HG03060 (cell line): ENCODE data around the gene BEST2.
"Not testable (repeated sequence)": the region's sequence is repeated elsewhere in the genome, so short reads cannot be mapped to it uniquely, and the experiment has no call there.

Experiments
- ATAC-seq: cut with Tn5 transposase; IDR thresholded peaks from one replicate; pipeline ENCODE4 v1.9.1; 2021; ENCODE audit warnings: low read depth, moderate number of reproducible peaks; ENCODE audit not compliant: unreplicated experiment

The BEST2 gene

DNA sequence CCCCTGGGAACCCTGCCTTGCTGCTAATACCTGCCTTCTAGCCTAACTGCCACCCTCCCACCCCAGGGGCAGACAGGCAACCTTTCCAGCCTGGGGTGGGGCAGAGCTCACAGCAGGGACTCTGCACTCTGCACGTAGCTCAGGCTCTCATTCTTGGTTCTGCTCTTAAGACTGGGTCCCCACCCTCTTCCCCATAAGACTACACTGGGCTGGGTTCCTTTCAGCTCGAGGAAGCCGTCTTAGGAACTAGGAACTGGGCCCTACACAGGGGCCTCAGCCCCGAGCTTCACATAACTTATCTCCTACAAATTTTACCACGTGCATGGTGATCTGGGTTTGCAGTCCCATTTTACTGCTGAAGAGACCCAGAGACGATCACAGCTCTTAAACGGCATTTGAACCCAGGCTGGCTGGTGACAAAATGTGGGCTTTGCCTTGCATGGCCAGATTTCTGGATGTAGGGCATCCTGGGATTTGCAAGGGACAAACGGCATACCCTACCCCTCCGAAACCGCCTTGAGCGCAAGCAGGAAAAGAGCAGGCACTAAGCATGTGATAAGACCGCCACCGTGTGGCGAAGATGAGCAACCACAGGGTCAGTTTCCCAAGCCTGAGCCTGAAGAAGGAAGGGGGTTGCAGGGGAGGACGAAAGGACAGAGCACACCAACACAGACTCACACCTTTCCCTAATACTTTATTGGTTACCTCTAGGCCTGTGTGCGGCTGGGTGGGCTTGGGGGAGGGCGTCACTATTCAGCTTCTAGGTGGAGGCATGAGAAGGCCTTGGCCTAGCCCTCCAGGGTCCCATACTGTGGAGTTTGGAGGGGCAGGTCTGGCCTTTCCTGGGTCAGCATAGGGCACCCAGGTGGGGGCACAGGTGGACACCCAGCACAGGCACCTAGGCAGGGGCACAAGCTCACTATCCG is 44.8 kb downstream of the BEST2 start:
- no peak for ATAC-seq

DNA sequence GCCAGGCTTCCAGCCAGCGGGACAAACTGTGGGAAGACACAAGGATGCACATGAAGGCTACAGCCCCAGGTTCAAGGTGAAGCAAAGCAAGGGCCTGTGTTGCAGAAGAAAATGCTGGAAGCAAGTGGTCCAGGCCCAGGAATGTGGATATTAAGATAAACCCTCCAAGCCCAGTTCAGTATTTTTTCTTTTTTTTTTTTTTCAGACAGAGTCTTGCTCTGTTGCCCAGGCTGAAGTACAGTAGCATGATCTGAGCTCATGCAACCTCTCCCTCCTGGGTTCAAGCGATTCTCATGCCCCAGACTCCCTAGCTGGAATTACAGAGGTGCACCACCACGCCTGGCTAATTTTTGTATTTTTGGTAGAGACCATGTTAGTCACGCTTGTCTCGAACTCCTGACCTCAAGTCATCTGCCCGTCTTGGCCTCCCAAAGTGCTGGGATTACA is 45.6 kb downstream of the BEST2 start:
- ATAC-seq = no peak

DNA sequence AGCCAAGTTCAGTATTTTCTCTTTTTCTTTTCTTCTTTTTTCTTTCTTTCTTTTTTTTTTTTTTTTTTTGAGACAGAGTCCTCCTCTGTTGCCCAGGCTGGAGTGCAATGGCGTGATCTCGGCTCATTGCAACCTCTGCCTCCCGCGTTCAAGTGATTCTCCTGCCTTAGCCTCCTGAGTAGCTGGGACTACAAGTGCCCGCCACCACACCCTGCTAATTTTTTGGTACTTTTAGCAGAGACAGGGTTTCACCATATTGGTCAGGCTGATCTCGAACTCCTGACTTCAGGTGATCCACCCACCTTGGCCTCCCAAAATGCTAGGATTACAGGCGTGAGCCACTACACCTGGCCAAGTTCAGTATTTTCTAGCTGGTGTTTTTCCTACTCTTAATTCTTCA is 46.0 kb downstream of the BEST2 start:
- not testable (repeated sequence) for ATAC-seq

DNA sequence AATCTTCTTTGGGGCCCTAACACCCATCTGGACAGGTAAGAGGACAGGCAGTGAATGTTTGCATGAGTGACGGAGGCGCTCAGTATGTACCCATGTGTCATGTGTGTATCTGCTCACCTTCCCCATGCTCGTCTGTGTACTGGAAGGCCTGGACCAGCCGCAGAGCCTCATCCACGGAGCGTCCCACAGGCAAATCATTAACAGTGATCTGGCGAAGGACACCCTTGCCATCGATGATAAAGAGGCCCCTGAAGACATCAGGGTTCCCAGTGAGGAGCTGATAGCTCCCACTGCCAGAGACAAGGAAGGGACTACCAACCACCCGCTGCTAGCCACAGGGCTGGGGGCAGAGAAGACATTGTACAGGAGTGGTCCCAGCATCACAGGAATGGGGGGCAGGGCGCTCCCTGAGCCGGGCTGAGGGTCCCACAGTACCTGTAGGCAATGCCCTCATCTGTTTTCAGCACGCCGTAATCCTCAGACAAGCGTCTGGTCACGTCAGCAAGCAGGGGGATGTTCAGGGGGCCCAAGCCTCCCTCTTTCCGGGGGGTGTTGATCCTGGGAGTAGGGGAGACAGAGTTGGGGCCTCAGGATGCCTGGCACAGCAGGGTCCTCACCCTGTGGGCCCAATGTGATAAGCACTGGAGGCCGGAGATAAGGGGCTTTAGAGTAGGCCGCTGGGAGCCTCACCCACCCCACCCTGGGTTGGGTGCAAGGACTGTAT is 48.3 kb downstream of the BEST2 start:
- ATAC-seq = no peak

GRCh38 chr19:12800466-12800770 is 48.8 kb downstream of the BEST2 start:
- no peak for ATAC-seq

DNA sequence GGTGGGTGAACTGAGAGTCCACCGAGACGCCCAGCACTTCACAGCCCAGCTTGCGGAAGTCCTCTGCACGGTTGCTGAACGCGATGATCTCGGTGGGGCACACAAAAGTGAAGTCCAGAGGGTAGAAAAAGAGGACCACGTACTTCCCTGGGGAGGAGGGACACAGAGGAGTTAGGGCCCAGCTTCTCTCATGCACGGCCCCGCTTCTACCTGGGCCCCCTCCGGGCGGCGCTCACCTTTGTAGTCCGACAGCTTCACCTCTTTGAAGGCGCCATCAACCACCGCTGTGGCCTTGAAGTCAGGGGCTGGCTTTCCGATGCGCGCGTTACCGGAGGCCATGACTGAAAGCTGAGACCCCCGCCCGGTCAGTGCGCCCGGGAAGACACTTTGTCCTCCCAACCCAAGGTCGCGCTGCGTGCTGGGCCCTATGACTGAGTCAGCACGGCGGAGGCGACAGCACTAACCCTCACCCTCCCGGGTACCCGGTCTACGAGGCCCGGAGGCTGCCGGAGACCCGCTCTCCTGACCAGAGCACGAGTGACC is 49.4 kb downstream of the BEST2 start:
- ATAC-seq = no peak

DNA sequence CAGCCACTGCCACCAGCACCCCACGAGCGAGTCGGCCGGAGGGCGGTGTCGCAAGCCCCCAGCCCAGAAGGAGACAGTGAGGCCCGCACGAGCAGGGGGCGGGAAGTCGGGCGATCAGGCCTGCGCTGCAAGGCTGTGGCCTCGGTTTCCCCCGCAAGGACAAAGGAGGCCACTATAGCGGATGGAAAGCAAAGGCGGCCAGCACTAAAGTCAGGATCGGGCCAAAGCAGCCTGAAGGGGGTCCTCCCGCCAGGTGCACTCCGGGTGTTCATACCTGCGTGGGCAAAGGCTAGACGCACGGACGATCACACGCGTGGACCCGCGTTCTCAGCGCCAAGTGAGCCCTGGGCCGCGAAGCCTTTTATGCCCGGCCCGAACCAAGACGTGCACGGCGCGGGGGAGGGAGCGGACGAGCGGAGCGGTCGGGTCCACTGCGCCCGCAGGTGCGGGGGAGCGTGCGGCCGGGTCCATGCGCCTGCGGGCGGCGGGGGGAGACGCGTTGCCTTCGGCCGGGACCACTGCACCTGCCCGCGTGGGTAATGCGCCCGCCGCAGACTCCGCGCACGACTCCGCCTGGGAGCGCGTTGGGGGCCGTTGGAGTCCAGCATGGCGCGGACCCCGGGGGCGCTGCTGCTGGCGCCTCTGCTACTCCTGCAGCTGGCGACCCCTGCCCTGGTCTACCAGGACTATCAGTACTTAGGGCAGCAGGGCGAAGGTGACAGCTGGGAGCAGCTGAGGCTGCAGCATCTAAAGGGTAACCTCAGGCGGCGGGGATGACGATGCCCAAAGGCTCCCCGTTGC is 50.1 kb downstream of the BEST2 start, which contains the start of the genes PRDX2 and THSD8:
PRDX2 (minus strand) TSS at position 335 of the 801 bp plus-strand sequence. CDS start 539 bp downstream, outside the sequence.
THSD8 (plus strand) TSS at position 604 of the 801 bp plus-strand sequence; CDS start at position 607, 3 bp downstream.
- no peak for ATAC-seq

DNA sequence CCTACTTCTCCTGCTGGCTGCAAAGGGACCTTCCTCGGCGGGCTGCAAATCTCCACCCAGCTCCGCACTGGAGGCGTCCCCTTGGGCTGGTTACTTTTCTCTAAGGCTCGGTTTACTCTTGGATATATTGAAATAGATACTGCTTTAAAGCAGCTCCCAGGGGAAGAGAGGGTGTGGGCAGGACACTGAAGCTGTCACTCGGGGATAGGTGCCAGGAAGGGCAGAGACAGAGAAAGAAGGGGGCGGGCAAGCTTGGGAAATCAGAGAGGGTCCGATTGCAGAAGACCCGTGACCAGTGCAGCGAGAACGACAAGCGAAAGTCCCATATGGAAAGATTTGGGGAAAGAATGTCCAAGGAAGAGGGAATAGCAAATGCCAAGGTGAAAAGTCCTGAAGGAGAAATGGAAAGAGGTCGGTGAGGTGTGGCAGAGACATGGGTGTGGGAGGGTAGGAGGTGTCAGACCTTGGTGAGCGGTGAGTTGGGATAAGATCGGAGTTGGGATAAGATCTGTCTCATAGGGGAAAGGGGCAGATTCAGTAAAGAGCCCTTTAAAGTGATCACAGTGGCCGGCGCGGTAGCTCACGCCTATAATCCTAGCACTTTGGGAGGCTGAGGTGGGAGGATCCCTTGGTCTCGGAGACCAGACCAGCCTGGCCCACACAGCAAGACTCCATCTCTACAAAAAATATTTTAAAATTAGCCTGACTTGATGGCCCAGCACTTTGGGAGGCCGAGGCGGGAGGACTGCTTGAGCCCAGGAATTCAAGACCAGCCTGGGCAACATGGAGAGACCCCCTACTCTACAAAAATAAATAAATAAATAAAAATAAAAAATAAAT is 50.9 kb downstream of the BEST2 start:
- no peak for ATAC-seq

GRCh38 chr19:12804051-12804450 is 52.5 kb downstream of the BEST2 start:
- ATAC-seq = no peak

DNA sequence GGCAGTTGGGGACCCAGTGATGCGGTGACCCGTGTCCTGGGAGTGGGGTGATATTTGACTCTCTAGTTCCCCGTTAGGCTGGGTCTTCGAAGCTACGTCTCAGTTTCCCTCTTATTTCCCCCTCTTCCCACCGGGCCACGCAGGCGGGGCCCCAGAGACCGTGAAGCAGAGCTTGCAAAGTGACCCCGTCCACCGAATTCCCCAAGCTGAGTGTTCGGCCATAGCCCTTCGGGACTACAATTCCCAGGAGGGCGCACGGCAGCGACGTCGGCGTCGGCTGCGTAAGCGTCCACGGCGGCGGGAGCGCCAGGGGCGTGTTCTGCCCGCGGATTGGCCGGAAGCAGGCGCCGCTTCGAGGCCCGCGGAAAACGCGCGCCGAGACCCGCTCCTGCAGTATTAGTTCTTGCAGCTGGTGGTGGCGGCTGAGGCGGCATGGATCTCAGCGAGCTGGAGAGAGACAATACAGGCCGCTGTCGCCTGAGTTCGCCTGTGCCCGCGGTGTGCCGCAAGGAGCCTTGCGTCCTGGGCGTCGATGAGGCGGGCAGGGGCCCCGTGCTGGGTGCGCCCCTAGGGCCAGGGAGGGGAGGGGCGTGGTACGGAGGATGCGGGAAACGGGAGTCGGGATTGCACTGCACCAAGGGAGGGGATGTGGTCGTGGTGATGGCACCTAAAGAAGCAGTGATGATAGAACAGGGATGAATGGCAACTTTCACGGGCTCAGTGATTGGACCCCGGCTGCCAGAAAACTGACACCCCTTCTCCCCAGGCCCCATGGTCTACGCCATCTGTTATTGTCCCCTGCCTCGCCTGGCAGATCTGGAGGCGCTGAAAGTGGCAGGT is 54.9 kb downstream of the BEST2 start, which contains the start of gene RNASEH2A:
RNASEH2A (plus strand) TSS at position 343 of the 840 bp plus-strand sequence; CDS start at position 433, 90 bp downstream.
- ATAC-seq = peak; percentile 40
